SH-SY5Y (cell line): ENCODE data around the gene TDRD3.

Source experiments
- GATA2 ChIP-seq: IDR thresholded peaks from 2 replicates; pipeline ENCODE4 v1.6.1; 2011; ENCODE audit warnings: mild to moderate bottlenecking, low read depth, low read length
- GATA3 ChIP-seq: IDR thresholded peaks from 2 replicates; pipeline ENCODE4 v1.6.1; 2011; ENCODE audit warnings: low read depth, mild to moderate bottlenecking, low read length, moderate library complexity

DNA sequence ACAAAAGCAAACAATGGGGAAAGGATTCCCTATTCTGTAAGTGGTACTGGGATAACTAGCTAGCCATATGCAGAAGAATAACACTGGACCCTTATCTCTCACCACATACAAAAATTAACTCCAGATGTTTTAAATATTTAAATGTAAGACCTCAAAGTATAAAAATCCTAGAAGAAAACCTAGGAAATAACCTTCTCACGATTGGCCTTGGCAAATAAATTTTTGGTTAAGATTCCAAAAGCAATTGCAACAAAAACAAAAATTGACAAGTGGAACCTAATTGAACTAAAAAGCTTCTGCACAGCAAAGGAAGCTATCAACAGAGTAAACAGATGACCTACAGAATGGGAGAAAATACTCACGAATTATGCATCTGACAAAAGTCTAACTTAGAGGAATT, 10.8 kb upstream of the TDRD3 start:
- no peak for TF ChIP-seq GATA3
- TF ChIP-seq GATA2, result no peak
